ENCODE measurements around the gene KIF19. TPM values are rescaled to one million over a fixed set of nuclear protein-coding genes. Genes with fewer than 3 reads are reported as not detected.
A peak's percentile ranks its signal among the peaks of the same experiment; 100 is the strongest.

Gene KIF19
- total and polyA plus RNA-seq, 8 donors = 0.20 to 44.3 (median 0.58) TPM; not detected in 3

DNA sequence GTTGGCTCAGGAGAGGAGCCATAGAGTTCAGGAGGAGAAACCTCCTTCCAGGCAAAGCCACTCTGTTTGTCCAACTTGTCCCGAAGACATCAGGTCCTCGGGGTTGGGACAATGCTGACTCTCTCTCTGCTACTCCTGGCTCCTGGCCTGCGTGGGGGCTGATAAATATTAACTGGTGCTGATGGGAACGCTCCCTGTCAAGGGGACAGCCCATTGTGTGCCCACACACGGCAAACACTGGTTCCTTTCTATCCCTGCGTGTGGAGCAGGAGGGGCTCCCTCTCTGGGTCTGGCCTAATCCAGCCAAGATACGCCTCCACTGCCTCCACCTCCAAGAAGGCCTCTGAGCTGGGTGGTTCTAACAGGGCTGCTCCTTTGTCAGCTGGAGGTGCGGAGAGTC is 4.4 kb downstream of the KIF19 start:
- peaks cover 0 to 53% (median 26%) of the 10 kb centered on the region in 3 donors for H3K27me3 ChIP-seq
- no peak for DNase-seq
- peaks cover 14 to 17% (median 16%) of the 10 kb centered on the region in 4 donors for H3K4me1 ChIP-seq
- 36 to 58% (median 46%) methylated on average over 5 to 8 of the region's 8 CpGs for WGBS, 5 donors
- H3K27ac ChIP-seq = no peak overlapping the region
- no peaks in the 10 kb centered on the region for H3K36me3 ChIP-seq
- no peak overlapping the region for H3K4me3 ChIP-seq
- H3K9me3 ChIP-seq = peaks cover 0 to 7% (median 0%) of the 10 kb centered on the region in 4 donors
- intact Hi-C loops (cut with DNase I; ENCODE audit: low total_unique reads) = no loop called here
- TF ChIP-seq POLR2AphosphoS5 (IDR thresholded peaks at IDR 0.05) = no peak
- TF ChIP-seq POLR2A (IDR thresholded peaks at IDR 0.05) = no peak
- TF ChIP-seq, protein P1, sequence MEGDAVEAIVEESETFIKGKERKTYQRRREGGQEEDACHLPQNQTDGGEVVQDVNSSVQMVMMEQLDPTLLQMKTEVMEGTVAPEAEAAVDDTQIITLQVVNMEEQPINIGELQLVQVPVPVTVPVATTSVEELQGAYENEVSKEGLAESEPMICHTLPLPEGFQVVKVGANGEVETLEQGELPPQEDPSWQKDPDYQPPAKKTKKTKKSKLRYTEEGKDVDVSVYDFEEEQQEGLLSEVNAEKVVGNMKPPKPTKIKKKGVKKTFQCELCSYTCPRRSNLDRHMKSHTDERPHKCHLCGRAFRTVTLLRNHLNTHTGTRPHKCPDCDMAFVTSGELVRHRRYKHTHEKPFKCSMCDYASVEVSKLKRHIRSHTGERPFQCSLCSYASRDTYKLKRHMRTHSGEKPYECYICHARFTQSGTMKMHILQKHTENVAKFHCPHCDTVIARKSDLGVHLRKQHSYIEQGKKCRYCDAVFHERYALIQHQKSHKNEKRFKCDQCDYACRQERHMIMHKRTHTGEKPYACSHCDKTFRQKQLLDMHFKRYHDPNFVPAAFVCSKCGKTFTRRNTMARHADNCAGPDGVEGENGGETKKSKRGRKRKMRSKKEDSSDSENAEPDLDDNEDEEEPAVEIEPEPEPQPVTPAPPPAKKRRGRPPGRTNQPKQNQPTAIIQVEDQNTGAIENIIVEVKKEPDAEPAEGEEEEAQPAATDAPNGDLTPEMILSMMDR (IDR thresholded peaks at IDR 0.05) = no peak

DNA sequence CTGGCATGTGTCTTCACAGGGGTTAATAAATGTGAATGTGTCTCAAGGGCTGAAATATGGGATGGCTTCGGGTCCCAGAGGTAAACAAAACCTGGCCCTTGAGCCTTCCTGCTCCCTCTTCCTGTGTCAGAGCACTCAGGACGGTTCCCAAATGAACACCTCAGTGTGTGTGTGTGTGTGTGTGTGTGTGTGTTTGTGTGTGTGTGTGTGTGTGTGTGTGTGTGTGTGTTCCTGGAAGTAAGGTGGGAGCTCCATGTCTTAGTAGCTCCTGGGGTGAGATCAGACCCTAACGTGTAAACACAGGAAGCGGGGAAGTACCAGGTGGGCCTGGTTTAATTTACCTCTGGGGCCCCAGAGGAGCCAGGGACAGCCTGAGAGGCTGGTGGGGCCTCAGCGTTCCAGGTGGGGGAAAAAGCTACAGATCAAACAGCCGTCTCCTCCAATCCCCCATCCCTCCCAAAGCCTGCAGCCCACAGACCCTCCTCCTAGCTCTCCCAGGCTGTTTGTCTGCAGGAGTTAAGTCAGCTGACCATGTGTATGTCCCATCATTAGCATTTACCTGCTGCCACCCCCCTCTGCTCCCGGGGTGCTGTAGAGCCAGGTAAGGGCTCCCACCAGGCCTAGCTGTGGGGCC is 6.1 kb downstream of the KIF19 start:
- Histone ChIP-seq H3K27me3 (peaks cover 0 to 37% (median 10%) of the 10 kb centered on the region in 3 donors), H3K9me3 (peaks cover 0 to 7% (median 0%) of the 10 kb centered on the region in 4 donors), H3K4me1 (peaks cover 0 to under 1% (median 0%) of the 10 kb centered on the region in 4 donors), H3K27ac (no peak overlapping the region), H3K4me3 (no peak overlapping the region), H3K36me3 (no peaks in the 10 kb centered on the region)
- intact Hi-C loops (cut with DNase I; ENCODE audit: low total_unique reads) = no loop called here
- TF ChIP-seq POLR2A (IDR thresholded peaks at IDR 0.05) (no peak), POLR2AphosphoS5 (IDR thresholded peaks at IDR 0.05) (no peak), EP300 (IDR thresholded peaks at IDR 0.05) (no peak)
- TF ChIP-seq, protein P1 (IDR thresholded peaks at IDR 0.05) = no peak
- WGBS, 5 donors = 46 to 61% (median 51%) methylated on average over 7 of the region's 7 CpGs
- no peak for DNase-seq

DNA sequence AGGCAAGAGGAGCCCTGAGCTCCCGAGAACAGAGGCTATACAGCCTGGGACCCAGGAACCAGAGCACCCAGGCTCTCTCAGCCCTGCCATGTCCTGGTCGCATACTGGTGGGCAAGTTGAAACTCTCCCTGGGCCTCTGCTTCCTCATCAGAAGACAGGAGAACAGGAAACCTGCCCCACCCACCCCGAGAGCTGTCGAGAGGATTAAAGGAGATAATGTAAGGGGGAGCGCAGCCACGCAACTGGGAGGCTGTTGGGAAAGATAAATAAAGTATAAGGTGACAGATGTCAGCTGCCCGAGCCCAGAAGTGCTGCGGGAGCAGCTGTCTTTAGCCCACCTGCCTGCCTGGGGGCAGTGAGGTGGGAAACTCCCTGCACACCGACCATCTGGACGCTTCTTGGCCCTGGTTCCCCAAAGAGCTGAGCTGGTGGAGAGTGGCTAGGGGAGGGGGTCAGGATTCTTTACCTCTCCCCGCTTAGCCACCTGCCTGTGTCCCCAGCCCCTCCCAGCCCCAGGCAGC is 6.8 kb downstream of the KIF19 start:
- H3K27me3 ChIP-seq = peaks cover 0 to 38% (median 15%) of the 10 kb centered on the region in 3 donors
- H3K27ac ChIP-seq = no peak overlapping the region
- DNase-seq = peak in 1 of 2 donors; percentile 45
- no peak overlapping the region for H3K4me3 ChIP-seq
- H3K4me1 ChIP-seq = no peaks in the 10 kb centered on the region
- TF ChIP-seq POLR2A (IDR thresholded peaks at IDR 0.05) (no peak), EP300 (IDR thresholded peaks at IDR 0.05) (no peak), POLR2AphosphoS5 (IDR thresholded peaks at IDR 0.05) (no peak)
- TF ChIP-seq, protein P1 (IDR thresholded peaks at IDR 0.05) = no peak
- H3K36me3 ChIP-seq = no peaks in the 10 kb centered on the region
- intact Hi-C loops (cut with DNase I; ENCODE audit: low total_unique reads) = no loop called here
- WGBS, 5 donors = 19 to 25% (median 24%) methylated on average over 10 to 11 of the region's 11 CpGs
- peaks cover 0 to 7% (median 0%) of the 10 kb centered on the region in 4 donors for H3K9me3 ChIP-seq

DNA sequence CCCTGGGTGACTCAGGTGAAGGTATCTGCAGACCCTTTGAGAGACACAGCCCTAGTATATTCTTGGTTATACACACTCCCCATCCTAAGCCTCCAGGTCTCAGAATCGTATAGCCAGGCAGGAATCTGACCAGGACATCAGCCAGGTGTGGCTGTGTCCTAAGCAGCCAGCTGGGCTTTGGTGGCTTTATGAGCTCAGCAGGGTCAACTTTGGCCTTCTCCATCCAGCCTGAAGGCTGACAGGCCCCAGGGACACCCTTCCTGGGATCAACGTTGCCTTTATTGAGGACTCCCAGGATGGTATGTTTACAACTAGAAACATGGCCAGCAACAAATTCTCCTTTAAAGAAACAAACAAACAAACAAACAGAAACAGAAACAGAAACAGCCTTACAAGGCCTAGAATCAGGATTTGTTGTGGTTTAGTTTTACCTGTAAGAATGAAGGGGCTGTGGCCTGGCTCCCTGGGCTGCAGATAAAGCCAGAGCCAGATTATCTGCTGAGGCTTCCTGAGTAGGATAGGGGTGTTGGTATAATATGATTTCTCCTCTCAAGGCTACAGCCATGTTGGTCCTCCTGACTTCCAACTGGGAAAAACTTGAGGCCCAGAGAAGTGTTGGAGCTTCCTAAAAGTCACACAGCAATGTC is 8.5 kb downstream of the KIF19 start:
- peaks cover 0 to 41% (median 16%) of the 10 kb centered on the region in 3 donors for H3K27me3 ChIP-seq
- peaks cover 0 to 7% (median 0%) of the 10 kb centered on the region in 4 donors for H3K9me3 ChIP-seq
- DNase-seq = no peak
- H3K4me1 ChIP-seq = no peaks in the 10 kb centered on the region
- H3K27ac ChIP-seq = no peak overlapping the region
- TF ChIP-seq POLR2AphosphoS5 (IDR thresholded peaks at IDR 0.05) (no peak), POLR2A (IDR thresholded peaks at IDR 0.05) (no peak), EP300 (IDR thresholded peaks at IDR 0.05) (no peak)
- TF ChIP-seq, protein P1 (IDR thresholded peaks at IDR 0.05) = no peak
- no peaks in the 10 kb centered on the region for H3K36me3 ChIP-seq
- no peak overlapping the region for H3K4me3 ChIP-seq
- 44 to 84% (median 81%) methylated on average over 1 to 2 of the region's 2 CpGs for whole genome bisulfite sequencing, 5 donors
- intact Hi-C loops (cut with DNase I; ENCODE audit: low total_unique reads) = no loop called here

Measured in stomach (tissue), 9 donors.